Esophagus squamous epithelium (tissue), 4 donors: ENCODE results near the gene ANP32A.

Experiments
- CTCF ChIP-seq, 6 experiments: fragments of 450-650 bp in 4 of 6; fragments of 200-600 bp in 2 of 6; sonication (generic) in 2 of 6; IDR thresholded peaks; one replicate each; pipeline ENCODE4 v1.5.1; 2016 to 2019; ENCODE audit warnings: antibody characterized with exemption in 6 of 6, mild to moderate bottlenecking in 4 of 6, moderate library complexity in 4 of 6
- POLR2A ChIP-seq, 4 donors: fragments of 450-650 bp; IDR thresholded peaks; one replicate each; pipeline ENCODE4 v1.6.1; 2017; ENCODE audit warnings: antibody characterized with exemption in 4 of 4, mild to moderate bottlenecking in 4 of 4, moderate library complexity in 3 of 4

GRCh38 chr15:68868296-68868695 is 47.6 kb upstream of the ANP32A start:
- TF ChIP-seq POLR2A (IDR thresholded peaks at IDR 0.05) (no peak), CTCF (IDR thresholded peaks at IDR 0.05) (no peak)
